HCT116 (cell line): ENCODE data around the gene NABP1. TPM values are rescaled to one million over a fixed set of nuclear protein-coding genes. Genes with fewer than 3 reads are reported as not detected.

Source experiments
- ATAC-seq: fragments of 200-7000 bp; cut with Tn5 transposase; 2 replicates; pipeline ENCODE4 v1.9.1; 2020; ENCODE audit warnings: mild to moderate bottlenecking, moderate library complexity
- BruUV-seq: library from RNA; stranded (reverse); fragments of 400-500 nt; replicated peaks from 2 replicates; lab custom pipeline; 2021; lab: Mats Ljungman, UMichigan
- CTCF ChIA-PET: fragments of 300-600 bp; sonication (Branson Sonifier 250); formaldehyde crosslinking; loops from one replicate; lab custom pipeline; 2021; ENCODE audit warnings: antibody characterized with exemption; lab: Charles Lee
- POLR2A ChIA-PET: fragments of 300-600, 350-600 bp; sonication (Branson Sonifier 250); formaldehyde crosslinking; loops from one replicate; lab custom pipeline; 2021; ENCODE audit warnings: antibody characterized with exemption; lab: Charles Lee
- RAD21 ChIA-PET, 2 experiments: fragments of 300-600 bp; sonication (Branson Sonifier 250); formaldehyde crosslinking; loops; one replicate each; lab custom pipeline; 2023; ENCODE audit warnings: low total read pairs in 2 of 2; ENCODE audit not compliant: uncharacterized antibody in 2 of 2, unreplicated experiment in 2 of 2, low non-redundant PET in 1 of 2; lab: Charles Lee
- DNase-seq: peaks from one replicate; pipeline ENCODE4 v3.0.0-alpha.2; 2010; ENCODE audit warnings: low read depth, low spot score
- H2AFZ ChIP-seq: fragments of 200-600 bp; shearing (Covaris generic), sonication (generic); 2 replicates; pipeline ENCODE4 v1.6.1; 2017; ENCODE audit warnings: low read depth, mixed run types, mixed read lengths, antibody characterized with exemption, low read length; ENCODE audit not compliant: poor library complexity, severe bottlenecking
- H3K27ac ChIP-seq: 2 replicates; pipeline ENCODE4 v1.5.1; 2012; ENCODE audit warnings: low read depth, low read length
- H3K27me3 ChIP-seq: fragments of 200-600 bp; sonication (generic); 2 replicates; pipeline ENCODE4 v1.6.1; 2016; ENCODE audit warnings: mixed run types, low read length, mixed read lengths; ENCODE audit not compliant: insufficient read depth
- H3K36me3 ChIP-seq, 2 experiments: fragments of 200-500 bp in 1 of 2; fragments of 200-600 bp in 1 of 2; sonication (Bioruptor generic) in 1 of 2; sonication (generic) in 1 of 2; 2 replicates each; pipeline versions ENCODE4 v1.5.1 to v1.6.1; 2014 to 2016; ENCODE audit warnings: low read length in 2 of 2, inconsistent platforms in 1 of 2, mixed read lengths in 1 of 2, mixed run types in 1 of 2; ENCODE audit not compliant: insufficient read depth in 2 of 2, control insufficient read depth in 1 of 2
- H3K4me1 ChIP-seq, 2 experiments: fragments of 200-600 bp in 1 of 2; sonication (generic) in 1 of 2; 2 replicates each; pipeline versions ENCODE4 v1.5.1 to v1.6.1; 2012 to 2017; ENCODE audit warnings: low read length in 2 of 2, inconsistent platforms in 1 of 2, mild to moderate bottlenecking in 1 of 2, mixed read lengths in 1 of 2, mixed run types in 1 of 2, moderate library complexity in 1 of 2; ENCODE audit not compliant: insufficient read depth in 2 of 2, control insufficient read depth in 1 of 2
- H3K4me2 ChIP-seq: fragments of 200-600 bp; sonication (generic); 2 replicates; pipeline ENCODE4 v1.6.1; 2017; ENCODE audit warnings: mixed run types, low read length, mixed read lengths
- H3K4me3 ChIP-seq, 2 experiments: fragments of 200-600 bp in 1 of 2; sonication (generic) in 1 of 2; replicated peaks in 1 of 2; 2 replicates each; pipeline ENCODE4 v1.5.1; 2011 to 2016; ENCODE audit warnings: low read length in 2 of 2, control low read depth in 1 of 2, low read depth in 1 of 2, mild to moderate bottlenecking in 1 of 2, mixed read lengths in 1 of 2, mixed run types in 1 of 2
- H3K79me2 ChIP-seq: fragments of 200-600 bp; sonication (generic); 2 replicates; pipeline ENCODE4 v1.6.1; 2017; ENCODE audit warnings: mild to moderate bottlenecking, mixed run types, low read length, moderate library complexity, mixed read lengths; ENCODE audit not compliant: insufficient read depth
- H3K9ac ChIP-seq: fragments of 200-600 bp; sonication (generic); 2 replicates; pipeline ENCODE4 v1.6.1; 2016; ENCODE audit warnings: low read length, mixed read lengths
- H3K9me2 ChIP-seq: fragments of 200-600 bp; sonication (generic), shearing (Covaris generic); 2 replicates; pipeline ENCODE4 v1.6.1; 2017; ENCODE audit warnings: mixed run types, mild to moderate bottlenecking, moderate library complexity; ENCODE audit not compliant: insufficient read depth
- H3K9me3 ChIP-seq, 2 experiments: fragments of 200-500 bp in 1 of 2; fragments of 200-600 bp in 1 of 2; sonication (Bioruptor generic) in 1 of 2; sonication (generic) in 1 of 2; 2 replicates each; pipeline ENCODE4 v1.6.1; 2014 to 2017; ENCODE audit warnings: low read length in 2 of 2, mixed read lengths in 2 of 2, inconsistent platforms in 1 of 2, low read depth in 1 of 2, mild to moderate bottlenecking in 1 of 2, mixed run types in 1 of 2, moderate library complexity in 1 of 2; ENCODE audit not compliant: control insufficient read depth in 1 of 2, insufficient read depth in 1 of 2
- H4K20me1 ChIP-seq: fragments of 200-600 bp; sonication (generic), shearing (Covaris generic); 2 replicates; pipeline ENCODE4 v1.6.1; 2017; ENCODE audit warnings: mixed run types, mild to moderate bottlenecking, moderate library complexity; ENCODE audit not compliant: insufficient read depth
- ATF3 ChIP-seq: IDR thresholded peaks from 2 replicates; pipeline ENCODE4 v1.6.1; 2012
- CBX3 ChIP-seq: IDR thresholded peaks from 2 replicates; pipeline ENCODE4 v1.6.1; 2012; ENCODE audit warnings: low read depth
- CTCF ChIP-seq, 3 experiments: fragments of 200-600 bp in 1 of 3; sonication (generic) in 1 of 3; IDR thresholded peaks in 2 of 3; conservative IDR thresholded peaks in 1 of 3; 2 replicates each; pipeline ENCODE4 v1.5.1; 2012 to 2017; ENCODE audit warnings: low read depth in 2 of 3, low read length in 2 of 3, antibody characterized with exemption in 1 of 3, borderline replicate concordance in 1 of 3, control low read depth in 1 of 3, mild to moderate bottlenecking in 1 of 3, mixed read lengths in 1 of 3, mixed run types in 1 of 3, moderate library complexity in 1 of 3; ENCODE audit not compliant: insufficient read depth in 1 of 3
- EGR1 ChIP-seq: IDR thresholded peaks from 2 replicates; pipeline ENCODE4 v1.6.1; 2012; ENCODE audit warnings: low read depth
- ELF1 ChIP-seq: IDR thresholded peaks from 2 replicates; pipeline ENCODE4 v1.6.1; 2012; ENCODE audit warnings: low read depth, borderline replicate concordance
- EZH2 ChIP-seq: fragments of 200-600 bp; sonication (generic); IDR thresholded peaks from 2 replicates; pipeline ENCODE4 v1.6.1; 2017; ENCODE audit warnings: antibody characterized with exemption, mixed run types
- EZH2phosphoT487 ChIP-seq: fragments of 200-600 bp; IDR thresholded peaks from 2 replicates; pipeline ENCODE4 v1.6.1; 2018; ENCODE audit warnings: antibody characterized with exemption, borderline replicate concordance
- FOSL1 ChIP-seq: IDR thresholded peaks from 2 replicates; pipeline ENCODE4 v1.6.1; 2012; ENCODE audit warnings: low read depth
- POLR2A ChIP-seq: IDR thresholded peaks from 2 replicates; pipeline ENCODE4 v1.7.0; 2011; ENCODE audit warnings: borderline replicate concordance; ENCODE audit not compliant: insufficient read depth, insufficient read length; ENCODE audit errors: extremely low read depth
- REST ChIP-seq: IDR thresholded peaks from 2 replicates; pipeline ENCODE4 v1.6.1; 2012; ENCODE audit warnings: low read depth
- SIN3A ChIP-seq: IDR thresholded peaks from 2 replicates; pipeline ENCODE4 v1.6.1; 2012; ENCODE audit warnings: low read depth
- SP1 ChIP-seq: IDR thresholded peaks from 2 replicates; pipeline ENCODE4 v1.6.1; 2012; ENCODE audit warnings: low read depth
- ZFX ChIP-seq: fragments of 450-650 bp; IDR thresholded peaks from 2 replicates; pipeline ENCODE4 v1.6.1; 2017
- ZNF274 ChIP-seq: fragments of 200-500 bp; sonication (Bioruptor generic); IDR thresholded peaks from 2 replicates; pipeline ENCODE4 v1.6.1; 2014; ENCODE audit warnings: mild to moderate bottlenecking, low read depth, low read length, inconsistent platforms
- intact Hi-C: fragments of 100-400 bp; cut with micrococcal nuclease; formaldehyde crosslinking; loops from 2 replicates; pipeline ENCODE4 v1.10.0; 2022
- total RNA-seq: library from RNA; stranded (reverse); gene quantifications from one replicate; pipeline ENCODE4 v1.2.1, GENCODE V29; 2021; ENCODE audit not compliant: unreplicated experiment

NABP1 gene
- total RNA-seq, 1 experiment from 2014 or later = 39.3 TPM

- Histone ChIP-seq H3K27ac (no peak overlapping the region), H3K79me2 (no peaks in the 10 kb centered on the region), H3K4me2 (peak overlapping the region; percentile 82), H2AFZ (peak overlapping the region; percentile 84), H3K4me3 (no peak overlapping the region), H3K36me3 (no peaks in the 10 kb centered on the region), H4K20me1 (no peaks in the 10 kb centered on the region), H3K27me3 (no peaks in the 10 kb centered on the region), H3K4me1 (peaks cover 35 to 48% of the 10 kb centered on the region in 2 experiments), H3K9me3 (no peaks in the 10 kb centered on the region), H3K9me2 (no peaks in the 10 kb centered on the region), H3K9ac (no peak overlapping the region)
- ATAC-seq (no peak), DNase-seq (no peak)
- no TSS peak for BruUV-seq
- ChIA-PET CTCF (no interaction called here), POLR2A (interaction anchor here (1.0 to 1.3 kb wide), 3 partner anchors 10 to 39 kb away, joined by 3 to 8 read pairs (median 3); partner anchors contain the start of gene NABP1), RAD21 (no interaction called here)
- no peak for TF ChIP-seq EGR1
- no peak for TF ChIP-seq ZFX
- TF ChIP-seq CBX3 = no peak
- TF ChIP-seq SIN3A = no peak
- no peak for TF ChIP-seq EZH2
- no peak for TF ChIP-seq CTCF (IDR thresholded peaks at IDR 0.05 in 2 of 3, conservative IDR thresholded peaks at IDR 0.05 in 1 of 3; ENCODE audit: borderline replicate concordance in 1 of 3, insufficient read depth in 1 of 3, low read depth in 2 of 3, low read length in 2 of 3)
- TF ChIP-seq ELF1 = no peak
- TF ChIP-seq POLR2A = no peak
- no peak for TF ChIP-seq FOSL1
- TF ChIP-seq ATF3 = no peak
- TF ChIP-seq EZH2phosphoT487 = no peak
- no peak for TF ChIP-seq REST
- TF ChIP-seq SP1 = no peak
- no peak for TF ChIP-seq ZNF274
- intact Hi-C loops = no loop called here
Observed at GRCh38 chr2:191638802-191639172, 39.1 kb upstream of the NABP1 start.
